Astrocyte of the cerebellum (primary cell): ENCODE results near the gene GSTP1.

ENCODE experiments used
- DNase-seq: peaks from one replicate; pipeline ENCODE4 v3.0.0-alpha.2; 2011; ENCODE audit warnings: low read depth
- H3K4me3 ChIP-seq: 2 replicates; pipeline ENCODE4 v1.5.1; 2011; ENCODE audit warnings: mild to moderate bottlenecking, low read depth, low read length, moderate library complexity
- in situ Hi-C: cut with HindIII; loops from 2 replicates; pipeline ENCODE4 v1.10.0; 2017; ENCODE audit warnings: low sequenced_read_pairs
- TF ChIP-seq, protein P1 (sequence below): IDR thresholded peaks from 2 replicates; pipeline ENCODE4 v1.5.1; 2012; ENCODE audit warnings: low read length, low read depth, moderate library complexity, mild to moderate bottlenecking; ENCODE audit errors: missing control alignments

GSTP1 gene

DNA sequence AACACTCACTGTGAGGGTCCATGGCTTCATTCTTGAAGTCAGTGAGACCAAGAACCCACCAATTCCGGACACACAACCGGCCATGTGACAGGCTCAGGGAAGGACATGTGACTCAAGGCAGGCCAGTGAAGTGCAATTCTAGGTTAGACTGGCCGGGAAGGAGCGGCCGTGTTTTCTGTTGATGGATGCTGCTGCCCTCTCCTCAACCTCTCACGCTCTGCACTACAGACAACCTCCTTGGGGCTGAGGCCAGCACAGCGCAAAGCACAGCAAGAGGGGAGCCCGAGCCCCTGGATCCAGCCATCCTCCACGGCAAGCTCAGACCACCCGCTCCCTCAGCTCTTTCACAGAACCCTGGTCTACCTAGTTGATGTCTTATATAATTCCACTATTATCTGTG is 43.4 kb downstream of the GSTP1 start:
- in situ Hi-C loops = no loop called here
- DNase-seq = no peak
- TF ChIP-seq, protein P1, sequence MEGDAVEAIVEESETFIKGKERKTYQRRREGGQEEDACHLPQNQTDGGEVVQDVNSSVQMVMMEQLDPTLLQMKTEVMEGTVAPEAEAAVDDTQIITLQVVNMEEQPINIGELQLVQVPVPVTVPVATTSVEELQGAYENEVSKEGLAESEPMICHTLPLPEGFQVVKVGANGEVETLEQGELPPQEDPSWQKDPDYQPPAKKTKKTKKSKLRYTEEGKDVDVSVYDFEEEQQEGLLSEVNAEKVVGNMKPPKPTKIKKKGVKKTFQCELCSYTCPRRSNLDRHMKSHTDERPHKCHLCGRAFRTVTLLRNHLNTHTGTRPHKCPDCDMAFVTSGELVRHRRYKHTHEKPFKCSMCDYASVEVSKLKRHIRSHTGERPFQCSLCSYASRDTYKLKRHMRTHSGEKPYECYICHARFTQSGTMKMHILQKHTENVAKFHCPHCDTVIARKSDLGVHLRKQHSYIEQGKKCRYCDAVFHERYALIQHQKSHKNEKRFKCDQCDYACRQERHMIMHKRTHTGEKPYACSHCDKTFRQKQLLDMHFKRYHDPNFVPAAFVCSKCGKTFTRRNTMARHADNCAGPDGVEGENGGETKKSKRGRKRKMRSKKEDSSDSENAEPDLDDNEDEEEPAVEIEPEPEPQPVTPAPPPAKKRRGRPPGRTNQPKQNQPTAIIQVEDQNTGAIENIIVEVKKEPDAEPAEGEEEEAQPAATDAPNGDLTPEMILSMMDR = no peak

DNA sequence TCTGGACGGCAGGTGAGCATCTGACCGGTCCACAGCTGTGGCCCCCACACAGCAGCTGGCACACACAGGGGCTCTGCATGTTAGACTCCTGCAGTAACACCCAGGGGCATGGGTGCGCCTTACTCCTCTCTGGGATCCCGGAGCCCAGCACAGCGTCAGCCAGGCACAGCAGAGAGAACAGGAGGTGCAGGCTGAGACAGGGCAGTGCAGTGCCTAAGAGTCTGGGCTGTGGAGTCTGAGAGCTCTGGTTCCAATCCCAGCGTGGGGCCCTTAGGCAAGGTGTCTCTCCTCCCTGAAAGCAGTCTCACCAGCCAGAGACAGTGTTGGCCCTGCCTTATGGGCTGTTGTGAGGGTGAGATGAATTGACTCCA is 43.8 kb downstream of the GSTP1 start:
- TF ChIP-seq, protein P1 = no peak
- H3K4me3 ChIP-seq = no peak overlapping the region
- in situ Hi-C loops = no loop called here
- DNase-seq = no peak

More for the DNA sequence above, 43.4 kb downstream of the GSTP1 start:
- H3K4me3 ChIP-seq = no peak overlapping the region

DNA sequence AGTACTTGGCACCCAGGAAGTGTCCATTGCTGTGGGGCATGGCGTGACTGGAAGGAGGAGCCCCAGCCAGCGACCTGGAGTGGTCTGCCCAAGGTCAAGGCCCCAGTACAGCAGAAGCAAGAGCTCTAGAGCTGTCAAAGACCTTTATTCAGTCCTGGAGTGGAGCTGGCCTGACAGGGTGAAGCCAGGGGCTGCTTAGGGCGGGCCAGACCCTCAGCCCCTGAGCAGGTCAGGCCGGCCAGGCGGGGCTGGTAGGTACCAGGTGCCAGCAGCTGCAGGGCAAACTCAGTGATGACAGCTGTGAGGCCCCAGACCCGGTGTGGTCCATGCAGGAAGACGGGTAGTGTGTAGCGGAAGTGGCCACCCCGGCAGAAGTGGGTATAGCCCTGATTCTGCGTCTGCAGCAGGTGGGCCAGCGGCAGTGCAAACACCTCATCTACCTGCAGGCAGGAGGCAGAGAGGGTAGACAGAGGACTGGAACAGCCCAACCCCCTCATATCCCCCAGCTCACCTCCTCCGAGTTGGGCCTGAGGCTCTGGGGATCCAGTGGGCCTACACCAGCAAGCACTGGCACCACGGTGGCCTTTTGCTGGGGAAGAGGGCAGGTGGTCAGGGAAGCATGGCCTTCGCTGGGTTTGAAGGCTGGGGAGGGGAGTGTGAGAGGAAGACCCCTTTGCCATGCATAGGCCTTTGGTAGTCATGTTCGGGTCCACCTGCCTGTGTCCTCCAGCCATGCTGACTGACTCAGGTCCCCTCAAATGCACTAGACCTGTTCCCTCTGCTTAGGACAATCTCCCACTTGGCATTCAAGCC is 44.4 kb downstream of the GSTP1 start:
- no peak for DNase-seq
- no peak overlapping the region for H3K4me3 ChIP-seq
- in situ Hi-C loops = no loop called here
- TF ChIP-seq, protein P1 = no peak

DNA sequence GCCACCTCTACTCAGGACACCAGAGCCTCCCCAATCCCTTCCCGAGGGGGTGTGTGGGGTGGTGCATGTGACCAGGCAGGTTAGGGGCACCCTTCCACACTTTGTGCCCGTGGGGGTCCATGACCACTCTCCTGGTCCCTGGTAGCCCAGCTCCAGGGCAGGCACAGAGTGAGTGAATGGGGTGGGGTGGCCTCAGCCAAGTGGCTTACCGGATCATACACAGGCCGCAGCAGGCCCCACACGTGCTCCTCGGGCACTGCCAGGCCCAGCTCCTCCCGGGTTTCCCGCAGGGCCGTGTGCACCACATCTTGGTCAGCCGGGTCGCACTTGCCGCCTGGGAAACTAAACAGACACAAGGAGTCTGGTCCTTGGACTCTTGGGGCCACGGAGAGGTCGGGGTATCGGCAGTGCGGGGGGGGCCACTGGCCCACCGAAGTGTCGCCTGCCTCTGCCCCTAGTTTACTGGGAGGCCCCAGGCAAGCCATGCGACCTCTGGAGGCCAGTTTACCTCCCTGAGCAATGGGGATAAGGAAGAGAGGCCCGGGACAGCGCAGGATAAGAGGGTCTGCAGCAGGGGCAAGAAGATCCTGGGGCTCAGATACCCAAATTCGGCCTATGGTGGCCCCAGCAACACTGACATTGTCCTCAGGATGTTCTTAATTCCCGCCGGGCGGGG is 45.2 kb downstream of the GSTP1 start:
- TF ChIP-seq, protein P1 = peak; percentile 77
- peak overlapping the region; percentile 50 for H3K4me3 ChIP-seq
- in situ Hi-C loops = no loop called here
- no peak for DNase-seq

DNA sequence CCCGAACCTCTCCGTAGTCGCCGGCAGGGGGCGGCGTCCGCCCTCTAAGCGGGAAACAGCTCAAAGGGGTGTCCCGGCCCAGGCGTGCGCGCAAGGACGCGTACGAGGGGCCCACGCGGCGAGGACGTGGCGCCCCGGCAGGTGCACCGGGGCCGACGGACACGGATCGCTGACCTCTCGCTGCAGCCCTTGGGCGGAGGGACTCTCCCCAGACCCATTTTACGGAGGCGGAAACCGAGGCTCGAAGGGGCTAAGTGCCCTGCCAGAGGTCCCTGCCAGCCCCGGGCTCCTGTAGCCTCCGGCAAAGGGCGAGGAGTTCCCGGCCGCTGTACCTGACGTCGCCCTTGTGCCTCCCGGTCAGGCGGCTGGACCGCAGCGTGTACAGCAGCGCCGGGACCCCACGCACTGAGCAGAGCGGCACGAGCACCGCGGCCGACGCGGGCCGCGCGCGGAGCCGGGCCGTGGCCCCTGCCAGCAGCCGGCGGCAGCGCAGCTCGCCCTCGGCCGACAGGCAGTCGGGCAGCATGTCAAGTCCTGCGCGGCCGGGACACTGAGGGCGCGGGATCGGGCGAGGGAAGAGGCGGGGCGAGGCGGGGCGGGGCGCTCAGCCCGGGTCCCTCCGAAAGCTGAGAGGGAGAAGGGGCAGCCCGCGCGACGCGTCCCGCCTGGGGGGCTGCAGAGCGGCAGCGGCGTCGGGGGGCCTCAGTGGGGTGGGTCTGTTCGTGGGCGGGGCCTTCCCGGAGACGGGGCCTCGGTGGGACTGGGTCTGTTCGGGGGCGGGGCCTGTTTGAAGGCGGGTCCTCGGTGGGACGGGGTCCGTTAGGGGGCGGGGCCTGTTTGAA is 46.0 kb downstream of the GSTP1 start, which contains the start of gene NUDT8:
Gene NUDT8 (minus strand): TSS at position 552 of the 842 bp plus-strand sequence. CDS start 26 bp downstream, at position 526.
- in situ Hi-C loops = no loop called here

More for the DNA sequence above, 46.0 kb downstream of the GSTP1 start, which contains the start of gene NUDT8:
- DNase-seq = peak; percentile 47
- TF ChIP-seq, protein P1 = no peak
- H3K4me3 ChIP-seq = peak within 1 kb of the TSS; percentile 67
